Measurements from ENCODE around the gene TUB. TPM values are rescaled to one million over a fixed set of nuclear protein-coding genes. Genes with fewer than 3 reads are reported as not detected.

The TUB gene
- total and polyA plus RNA-seq, 2 of the 8 experiments (the other 6 are each of a cell fraction or from before 2014, with no cell fraction given), result 15.3 to 31.3 TPM

GRCh38 chr11:8069771-8070170, 11.2 kb upstream of the TUB start:
- Histone ChIP-seq H2AK5ac (ENCODE audit: low read depth, low read length) (0 out of 2 replicates have a peak overlapping the region, but pooled peaks have one; percentile 71), H4K20me1 (replicated peaks in 1 of 2; ENCODE audit: control insufficient read depth in 1 of 2, insufficient read depth in 2 of 2, low read length in 2 of 2) (no peaks in the 10 kb centered on the region), H3K23me2 (ENCODE audit: low read depth, low read length) (no peaks in the 10 kb centered on the region), H3K4me1 (replicated peaks in 1 of 4; ENCODE audit: control insufficient read depth in 3 of 4, insufficient read depth in 4 of 4, low read length in 3 of 4) (peaks cover 2 to 18% (median 7%) of the 10 kb centered on the region in 4 experiments), H3K36me3 (ENCODE audit: control insufficient read depth in 2 of 4, insufficient read depth in 4 of 4, low read length in 3 of 4) (no peaks in the 10 kb centered on the region), H3K79me2 (ENCODE audit: control insufficient read depth in 1 of 2, insufficient read depth in 2 of 2, low read length in 2 of 2) (no peaks in the 10 kb centered on the region), H2BK15ac (ENCODE audit: low read length) (peak overlapping the region; percentile 89; the same call in 1 of the 2 replicates), H3K79me1 (ENCODE audit: low read depth, low read length) (no peaks in the 10 kb centered on the region), H3K14ac (ENCODE audit: insufficient read length) (no peak overlapping the region), H3K4me3 (ENCODE audit: extremely low read depth in 1 of 4, insufficient read depth in 2 of 4, low read depth in 3 of 4, low read length in 4 of 4) (no peak overlapping the region), H3K27ac (ENCODE audit: low read depth, low read length) (no peak overlapping the region), H4K8ac (ENCODE audit: extremely low read depth, insufficient read depth, low read length) (no peak overlapping the region), H3K4ac (replicated peaks; ENCODE audit: insufficient read length, low read depth, low read length) (peak overlapping the region; percentile 61), H3K56ac (replicated peaks; ENCODE audit: insufficient read length, low read depth, low read length) (no peak overlapping the region), H4K91ac (replicated peaks; ENCODE audit: insufficient read length, low read length) (no peak overlapping the region), H3K9ac (replicated peaks in 1 of 4; ENCODE audit: extremely low read depth in 1 of 4, low read depth in 3 of 4, low read length in 3 of 4) (no peak overlapping the region), H3K4me2 (ENCODE audit: insufficient read depth in 1 of 2, low read depth in 2 of 2, low read length in 2 of 2) (no peak overlapping the region), H2BK12ac (ENCODE audit: low read depth, low read length) (peak overlapping the region; percentile 65; the same call in 1 of the 2 replicates), H2BK20ac (ENCODE audit: low read length) (no peak overlapping the region), H2BK120ac (replicated peaks; ENCODE audit: low read depth, low read length) (no peak overlapping the region), H4K5ac (ENCODE audit: insufficient read length, low read depth, low read length) (no peak overlapping the region), H3K9me3 (ENCODE audit: insufficient read depth in 2 of 2, low read depth in 1 of 2, low read length in 1 of 2) (no peaks in the 10 kb centered on the region), H2BK5ac (ENCODE audit: low read depth, low read length) (no peak overlapping the region), H3K18ac (ENCODE audit: extremely low read depth, low read length) (no peak overlapping the region), H3K27me3 (replicated peaks in 1 of 4; ENCODE audit: control insufficient read depth in 3 of 4, extremely low read depth in 1 of 4, insufficient read depth in 3 of 4, low read length in 3 of 4) (no peaks in the 10 kb centered on the region; a peak in 2 of 7 replicates), H3K23ac (ENCODE audit: insufficient read length) (no peak overlapping the region), H2AFZ (ENCODE audit: low read length) (no peak overlapping the region)
- DNase-seq (ENCODE audit: low read depth in 1 of 2, low spot score in 2 of 2) (no peak), FAIRE-seq (no peak)
- no peak for TF ChIP-seq KDM5A (IDR thresholded peaks at IDR 0.05; ENCODE audit: low read length)
- TF ChIP-seq NRF1 (IDR thresholded peaks at IDR 0.05; ENCODE audit: low read depth, low read length), result no peak
- TF ChIP-seq EP300 (IDR thresholded peaks at IDR 0.05; ENCODE audit: borderline replicate concordance in 1 of 2, low read depth in 2 of 2, low read length in 2 of 2), result no peak
- no peak for TF ChIP-seq SUZ12 (IDR thresholded peaks at IDR 0.05; ENCODE audit: low read length)
- TF ChIP-seq ZNF274 (IDR thresholded peaks at IDR 0.05; ENCODE audit: borderline replicate concordance, extremely low read depth, low read length), result no peak
- no peak for TF ChIP-seq FOSL1 (IDR thresholded peaks at IDR 0.05; ENCODE audit: insufficient read depth, low read depth, low read length)
- TF ChIP-seq, protein P1, sequence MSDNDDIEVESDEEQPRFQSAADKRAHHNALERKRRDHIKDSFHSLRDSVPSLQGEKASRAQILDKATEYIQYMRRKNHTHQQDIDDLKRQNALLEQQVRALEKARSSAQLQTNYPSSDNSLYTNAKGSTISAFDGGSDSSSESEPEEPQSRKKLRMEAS (IDR thresholded peaks at IDR 0.05), result no peak
- TF ChIP-seq CBX5 (IDR thresholded peaks at IDR 0.05; ENCODE audit: low read depth, low read length), result no peak
- TF ChIP-seq CREB1 (IDR thresholded peaks at IDR 0.05), result no peak
- TF ChIP-seq EGR1 (IDR thresholded peaks at IDR 0.05; ENCODE audit: borderline replicate concordance, low read depth, low read length), result no peak
- TF ChIP-seq GABPA (IDR thresholded peaks at IDR 0.05; ENCODE audit: borderline replicate concordance, insufficient read depth, low read length), result no peak
- no peak for TF ChIP-seq TEAD4 (IDR thresholded peaks at IDR 0.05; ENCODE audit: low read depth, low read length)
- CTCF ChIA-PET (ENCODE audit: partially characterized antibody), result interaction anchor here (0.6 to 5.2 kb wide), 7 partner anchors 10 to 63 kb away, joined by 4 to 106 read pairs (median 23); partner anchors contain the start of gene TUB
- WGBS, 2 experiments (ENCODE audit: extremely low coverage in 1 of 2, insufficient coverage in 1 of 2, insufficient read length in 1 of 2, insufficient replicate concordance in 2 of 2, low coverage in 1 of 2, low lambda C conversion rate in 2 of 2, missing lambda C conversion rate in 1 of 2), result 93% methylated on average over 8 of the region's 8 CpGs; no CpG with 5 or more reads in 1 of the 2 experiments
- POLR2A ChIA-PET (ENCODE audit: partially characterized antibody), result no interaction called here
